Kidney (tissue), 14 donors: ENCODE data around the gene CD74. TPM values are rescaled to one million over a fixed set of nuclear protein-coding genes. Genes with fewer than 3 reads are reported as not detected.
"Not testable (repeated sequence)": the region's sequence is repeated elsewhere in the genome, so short reads cannot be mapped to it uniquely, and the experiment has no call there.

Source experiments
- DNase-seq, 5 donors: peaks; one replicate each; pipeline ENCODE4 v3.0.0-alpha.2; 2013 to 2020
- FAIRE-seq: peaks from 2 replicates; lab custom pipeline; 2012; peaks lifted over from hg19 to GRCh38; lab: Jason Lieb, UNC
- H3K27ac ChIP-seq, 2 donors: one replicate each; pipeline ENCODE4 v1.7.0; 2013; ENCODE audit warnings: low read depth in 2 of 2, low read length in 2 of 2, inconsistent platforms in 1 of 2
- H3K27me3 ChIP-seq: one replicate; pipeline ENCODE4 v1.7.1; 2013; ENCODE audit warnings: low read length, inconsistent platforms; ENCODE audit not compliant: control insufficient read depth, insufficient read depth
- H3K36me3 ChIP-seq, 3 donors: one replicate each; pipeline versions ENCODE4 v1.7.0 to v1.7.1; 2013; ENCODE audit warnings: low read length in 3 of 3, control low read depth in 1 of 3, inconsistent platforms in 1 of 3; ENCODE audit not compliant: insufficient read depth in 3 of 3, control insufficient read depth in 2 of 3
- H3K4me1 ChIP-seq, 3 donors: one replicate each; pipeline versions ENCODE4 v1.7.0 to v1.7.1; 2013; ENCODE audit warnings: low read length in 3 of 3, inconsistent platforms in 1 of 3, low read depth in 1 of 3; ENCODE audit not compliant: control insufficient read depth in 2 of 3, insufficient read depth in 2 of 3
- H3K4me3 ChIP-seq, 3 donors: one replicate each; pipeline versions ENCODE4 v1.7.0 to v1.8.1; 2013; ENCODE audit warnings: low read length in 3 of 3, control low read depth in 1 of 3, inconsistent platforms in 1 of 3
- H3K9ac ChIP-seq, 3 donors: one replicate each; pipeline versions ENCODE4 v1.7.0 to v1.7.1; 2013; ENCODE audit warnings: low read length in 3 of 3, control low read depth in 1 of 3, inconsistent platforms in 1 of 3
- H3K9me3 ChIP-seq, 3 donors: one replicate each; pipeline versions ENCODE4 v1.7.0 to v1.7.1; 2013; ENCODE audit warnings: low read length in 3 of 3, control low read depth in 1 of 3, inconsistent platforms in 1 of 3; ENCODE audit not compliant: control insufficient read depth in 2 of 3, insufficient read depth in 1 of 3
- CTCF ChIP-seq: IDR thresholded peaks from 3 replicates; pipeline ENCODE4 v1.5.1; 2012; ENCODE audit warnings: mild to moderate bottlenecking, moderate library complexity, borderline replicate concordance; ENCODE audit not compliant: insufficient read depth; ENCODE audit errors: extremely low read depth
- intact Hi-C: fragments of 100-400 bp; cut with DNase I; formaldehyde crosslinking; loops from one replicate; pipeline ENCODE4 v1.11.1; 2022
- polyA plus RNA-seq: library from polyadenylated mRNA; stranded (reverse); fragments of 350-450 nt; fragmentation: Illumina TruSeq; extraction: RNeasy Lipid Tissue Mini Kit (QIAGEN cat#74804); gene quantifications from one replicate; pipeline ENCODE4 v1.2.3, GENCODE V29; 2014; ENCODE audit warnings: low read depth, low replicate concordance; ENCODE audit not compliant: insufficient read depth
- total RNA-seq: library from RNA; stranded (reverse); fragmentation: NEBNext Ultra II Directional; extraction: Animal tissue kit (Norgen Biotek cat#: 25700); gene quantifications from one replicate; pipeline ENCODE4 v1.2.1, GENCODE V29; 2021
- donor health status: control.
- donor health status: control.
- donor health status: control.
- donor health status: control.
- donor health status: control.
- donor health status: DM: yes; HTN: yes; CAD: no.
- donor health status: Normal renal cell carcinoma (clear cell type).

CD74 gene
- total and polyA plus RNA-seq, 2 donors from 2014 or later: 1,887 to 2,003 TPM

- H3K27ac ChIP-seq: no peak overlapping the region
- TF ChIP-seq CTCF: no peak
- no peaks in the 10 kb centered on the region for H3K4me1 ChIP-seq
- FAIRE-seq (no peak), DNase-seq (no peak)
- no peak overlapping the region for H3K9ac ChIP-seq
- intact Hi-C loops: loop anchor here (5.0 kb wide), 1 partner anchor 75 kb away; no protein-coding TSS in a partner anchor
- H3K36me3 ChIP-seq: no peaks in the 10 kb centered on the region
- H3K9me3 ChIP-seq: no peaks in the 10 kb centered on the region
- H3K27me3 ChIP-seq: no peaks in the 10 kb centered on the region
- H3K4me3 ChIP-seq: no peak overlapping the region
Observed at GRCh38 chr5:150457121-150457520, 44.4 kb upstream of the CD74 start.

- H3K4me3 ChIP-seq: no peak overlapping the region
- H3K4me1 ChIP-seq: no peaks in the 10 kb centered on the region
- no peaks in the 10 kb centered on the region for H3K27me3 ChIP-seq
- H3K36me3 ChIP-seq: no peaks in the 10 kb centered on the region
- DNase-seq (no peak), FAIRE-seq (no peak)
- no peak overlapping the region for H3K27ac ChIP-seq
- H3K9ac ChIP-seq: no peak overlapping the region
- intact Hi-C loops: loop anchor here (5.0 kb wide), 1 partner anchor 78 kb away; no protein-coding TSS in a partner anchor
- no peaks in the 10 kb centered on the region for H3K9me3 ChIP-seq
- no peak for TF ChIP-seq CTCF
Observed at GRCh38 chr5:150454492-150455229, 42.0 kb upstream of the CD74 start.

- H3K4me3 ChIP-seq, H3K9ac ChIP-seq, H3K27ac ChIP-seq, H3K4me1 ChIP-seq, H3K27me3 ChIP-seq, H3K9me3 ChIP-seq, intact Hi-C loops, FAIRE-seq, H3K36me3 ChIP-seq, DNase-seq: not testable (repeated sequence)
Observed at GRCh38 chr5:150454027-150454426, 41.3 kb upstream of the CD74 start.

- TF ChIP-seq CTCF: no peak
- intact Hi-C loops: no loop called here
- Histone ChIP-seq H3K27ac (no peak overlapping the region), H3K9ac (no peak overlapping the region), H3K4me3 (no peak overlapping the region), H3K9me3 (no peaks in the 10 kb centered on the region), H3K4me1 (peaks cover 8 to 10% (median 8%) of the 10 kb centered on the region in 3 donors), H3K36me3 (no peaks in the 10 kb centered on the region), H3K27me3 (no peaks in the 10 kb centered on the region)
- FAIRE-seq (no peak), DNase-seq (peak in 1 of 5 donors; percentile 29)
Observed at GRCh38 chr5:150452914-150453313, 40.2 kb upstream of the CD74 start.
